Lower leg skin (tissue), 4 donors: ENCODE data around the gene ELFN1. TPM values are rescaled to one million over a fixed set of nuclear protein-coding genes. Genes with fewer than 3 reads are reported as not detected.

Source experiments
- DNase-seq, 2 donors: peaks; one replicate each; pipeline ENCODE4 v3.0.0-alpha.2; 2019; ENCODE audit warnings: low spot score in 2 of 2
- H3K4me3 ChIP-seq: fragments of 200-600 bp; sonication (generic); 2 replicates; pipeline ENCODE4 v1.5.1; 2017; ENCODE audit warnings: mild to moderate bottlenecking, low read depth; ENCODE audit not compliant: poor library complexity, severe bottlenecking
- POLR2A ChIP-seq, 2 donors: fragments of 450-650 bp; IDR thresholded peaks; one replicate each; pipeline ENCODE4 v1.6.1; 2016 to 2017; ENCODE audit warnings: antibody characterized with exemption in 2 of 2, mild to moderate bottlenecking in 1 of 2, moderate library complexity in 1 of 2
- WGBS, 2 donors: methylation state at CpG; one replicate each; pipeline ENCODE4 v1.1.5; 2018; 5-methylcytosine and 5-hydroxymethylcytosine counted together
- intact Hi-C: fragments of 100-400 bp; cut with DNase I; formaldehyde crosslinking; loops from one replicate; pipeline ENCODE4 v1.15.0; 2023; ENCODE audit warnings: low total_unique reads
- total RNA-seq, 4 donors: library from RNA; depleted of rRNA; stranded (reverse); fragments of >200 nt; gene quantifications; one replicate each; pipeline ENCODE4 v1.1.0, GENCODE V29; 2016
- TF ChIP-seq, protein P1 (sequence below), 3 donors: fragments of 450-650 bp; IDR thresholded peaks; one replicate each; pipeline ENCODE4 v1.5.1; 2016; ENCODE audit warnings: antibody characterized with exemption in 3 of 3, mild to moderate bottlenecking in 3 of 3, moderate library complexity in 2 of 3

The ELFN1 gene
- total RNA-seq, 4 donors from 2014 or later = 1.2 to 2.6 (median 1.8) TPM

DNA sequence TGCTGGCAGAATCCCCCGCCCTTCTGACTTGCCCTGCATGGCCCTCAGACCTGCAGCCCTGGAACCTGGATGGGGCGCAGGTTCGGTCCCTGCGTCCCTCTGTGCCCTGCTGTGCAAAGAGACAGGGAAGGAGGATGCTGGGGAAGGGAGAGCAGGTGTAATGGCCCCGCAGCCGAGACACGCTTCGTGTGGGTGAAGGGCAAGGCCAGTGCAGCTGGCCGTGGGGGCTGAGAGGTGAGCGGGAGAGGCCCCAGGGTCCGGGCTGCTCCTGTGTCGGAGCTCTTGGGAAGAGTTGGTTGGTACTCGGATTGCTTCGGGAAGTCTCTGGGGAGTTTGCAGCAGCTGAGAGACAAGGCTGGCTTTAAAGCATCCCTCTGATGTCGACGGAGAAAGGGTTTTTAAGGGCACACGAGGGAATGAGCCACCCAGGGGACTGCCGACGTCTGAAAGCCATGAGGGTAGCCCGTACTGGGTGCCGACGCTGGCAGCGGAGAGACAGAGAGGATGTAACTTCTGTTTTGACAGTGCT is 6.5 kb downstream of the ELFN1 start:
- peak in 1 of 2 donors; percentile 65 for DNase-seq
- H3K4me3 ChIP-seq = no peak overlapping the region
- no peak for TF ChIP-seq POLR2A (IDR thresholded peaks at IDR 0.05)
- TF ChIP-seq, protein P1, sequence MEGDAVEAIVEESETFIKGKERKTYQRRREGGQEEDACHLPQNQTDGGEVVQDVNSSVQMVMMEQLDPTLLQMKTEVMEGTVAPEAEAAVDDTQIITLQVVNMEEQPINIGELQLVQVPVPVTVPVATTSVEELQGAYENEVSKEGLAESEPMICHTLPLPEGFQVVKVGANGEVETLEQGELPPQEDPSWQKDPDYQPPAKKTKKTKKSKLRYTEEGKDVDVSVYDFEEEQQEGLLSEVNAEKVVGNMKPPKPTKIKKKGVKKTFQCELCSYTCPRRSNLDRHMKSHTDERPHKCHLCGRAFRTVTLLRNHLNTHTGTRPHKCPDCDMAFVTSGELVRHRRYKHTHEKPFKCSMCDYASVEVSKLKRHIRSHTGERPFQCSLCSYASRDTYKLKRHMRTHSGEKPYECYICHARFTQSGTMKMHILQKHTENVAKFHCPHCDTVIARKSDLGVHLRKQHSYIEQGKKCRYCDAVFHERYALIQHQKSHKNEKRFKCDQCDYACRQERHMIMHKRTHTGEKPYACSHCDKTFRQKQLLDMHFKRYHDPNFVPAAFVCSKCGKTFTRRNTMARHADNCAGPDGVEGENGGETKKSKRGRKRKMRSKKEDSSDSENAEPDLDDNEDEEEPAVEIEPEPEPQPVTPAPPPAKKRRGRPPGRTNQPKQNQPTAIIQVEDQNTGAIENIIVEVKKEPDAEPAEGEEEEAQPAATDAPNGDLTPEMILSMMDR (IDR thresholded peaks at IDR 0.05) = no peak
- WGBS, 2 donors = 79% methylated on average over 23 of the region's 23 CpGs
- intact Hi-C loops = no loop called here

DNA sequence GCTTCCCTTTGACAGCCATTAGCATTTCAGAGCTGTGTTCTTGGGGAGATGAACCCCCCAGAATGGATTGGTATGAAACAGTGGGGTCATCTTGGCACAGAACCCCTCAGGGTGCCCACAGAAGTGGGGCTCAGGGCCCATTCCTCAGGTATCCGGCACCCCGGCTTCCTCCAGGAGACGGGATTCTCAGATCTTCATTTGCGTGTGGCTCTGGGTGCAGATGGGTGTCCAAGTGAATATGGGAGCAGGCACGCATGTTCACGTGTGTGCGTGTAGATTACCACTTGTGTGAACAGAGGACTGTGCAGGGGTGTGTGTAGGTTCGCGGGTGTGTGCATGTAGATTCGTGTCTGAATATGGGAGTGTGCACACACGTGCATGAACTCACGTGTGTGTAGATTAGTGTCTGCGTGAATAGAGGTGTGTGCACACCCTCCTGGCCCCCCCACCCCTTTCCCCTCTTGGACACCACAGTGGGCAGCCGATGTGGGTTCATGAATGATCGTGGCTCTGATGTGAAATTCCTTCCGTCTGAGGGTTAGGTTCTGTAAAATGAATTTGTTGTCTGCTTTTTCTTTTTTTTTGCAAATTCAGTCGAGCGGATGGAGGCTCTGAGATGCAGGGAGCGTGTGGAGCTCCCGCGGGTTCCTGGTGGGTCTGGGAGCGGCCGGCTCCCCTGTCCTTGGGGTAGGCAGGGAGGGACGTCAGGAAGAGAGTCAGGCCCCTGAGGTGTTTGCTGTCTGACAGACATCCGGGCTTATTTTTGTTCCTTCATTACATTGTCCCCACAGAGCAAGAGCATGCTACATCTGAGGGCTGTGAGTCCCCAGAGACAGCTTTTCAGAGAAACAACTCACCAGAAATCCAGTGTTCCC is 7.4 kb downstream of the ELFN1 start:
- H3K4me3 ChIP-seq = no peak overlapping the region
- WGBS, 2 donors = 72 to 77% methylated on average over 25 of the region's 25 CpGs
- TF ChIP-seq POLR2A (IDR thresholded peaks at IDR 0.05) = no peak
- TF ChIP-seq, protein P1 (IDR thresholded peaks at IDR 0.05) = no peak
- intact Hi-C loops = no loop called here
- DNase-seq = peak in 1 of 2 donors; percentile 66

DNA sequence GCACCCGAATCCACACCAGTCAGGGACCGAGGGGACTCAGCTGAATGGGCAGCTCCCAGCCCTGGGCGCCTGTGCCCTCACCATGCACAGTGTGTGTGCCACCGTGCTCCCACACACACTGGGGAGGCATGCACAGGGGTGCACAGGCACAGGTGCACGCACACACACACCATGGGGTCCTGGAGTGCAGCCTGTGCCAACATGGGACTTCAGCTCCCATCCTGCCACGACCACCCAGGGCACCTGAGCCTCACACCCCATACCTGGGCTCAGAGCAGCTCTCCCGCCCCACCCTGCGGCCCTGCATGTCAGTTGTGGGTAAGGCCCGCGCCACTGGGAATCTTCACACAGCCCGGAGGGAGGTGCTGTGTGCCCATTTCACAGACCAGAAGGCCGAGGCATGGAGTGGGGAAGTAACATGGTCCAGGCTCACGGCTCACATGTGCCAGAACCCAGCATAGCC is 8.0 kb downstream of the ELFN1 start:
- 92 to 93% methylated on average over 11 to 13 of the region's 13 CpGs for WGBS, 2 donors
- intact Hi-C loops = no loop called here
- no peak overlapping the region for H3K4me3 ChIP-seq
- peak in 1 of 2 donors; percentile 70 for DNase-seq
- TF ChIP-seq POLR2A (IDR thresholded peaks at IDR 0.05) = no peak
- TF ChIP-seq, protein P1 (IDR thresholded peaks at IDR 0.05) = no peak

DNA sequence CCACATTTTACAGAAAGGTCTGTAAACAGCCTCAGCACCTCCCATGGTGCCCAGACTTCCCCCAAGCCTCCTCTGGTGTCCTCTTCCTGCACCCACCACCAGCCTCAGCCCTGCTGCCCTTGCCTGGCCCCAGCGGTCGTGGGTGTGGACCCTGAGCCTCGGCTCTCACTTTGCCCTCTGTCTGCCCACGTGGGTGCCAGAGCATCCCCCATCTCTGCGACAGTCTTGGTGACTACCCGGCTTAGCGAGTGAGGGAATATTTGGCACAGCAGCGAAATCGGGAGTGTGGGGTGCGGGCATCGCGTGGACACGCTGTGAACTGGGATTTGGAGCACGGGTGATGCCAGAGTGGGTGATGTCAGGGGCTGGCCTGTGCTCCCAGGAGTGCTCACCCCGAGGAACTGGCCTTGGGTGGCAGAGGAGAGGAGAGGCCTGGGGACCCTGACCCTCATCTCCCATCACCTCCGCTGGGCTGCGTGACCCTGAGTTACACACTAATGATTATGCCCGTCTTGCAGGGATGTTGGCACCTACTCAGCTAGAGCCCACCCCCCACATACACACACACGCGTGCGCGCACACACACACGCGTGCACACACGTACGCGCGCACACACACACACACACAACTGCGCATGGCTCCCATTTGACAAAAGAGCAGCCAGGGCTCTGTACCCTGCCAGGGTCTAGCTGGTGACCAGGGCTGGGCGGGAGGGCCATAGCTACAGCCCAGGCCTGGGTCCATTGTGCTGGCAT is 8.7 kb downstream of the ELFN1 start:
- intact Hi-C loops = no loop called here
- TF ChIP-seq POLR2A (IDR thresholded peaks at IDR 0.05) = no peak
- TF ChIP-seq, protein P1 (IDR thresholded peaks at IDR 0.05) = no peak
- peak in 1 of 2 donors; percentile 70 for DNase-seq
- H3K4me3 ChIP-seq = no peak overlapping the region
- 89 to 90% methylated on average over 19 to 30 of the region's 30 CpGs for WGBS, 2 donors

DNA sequence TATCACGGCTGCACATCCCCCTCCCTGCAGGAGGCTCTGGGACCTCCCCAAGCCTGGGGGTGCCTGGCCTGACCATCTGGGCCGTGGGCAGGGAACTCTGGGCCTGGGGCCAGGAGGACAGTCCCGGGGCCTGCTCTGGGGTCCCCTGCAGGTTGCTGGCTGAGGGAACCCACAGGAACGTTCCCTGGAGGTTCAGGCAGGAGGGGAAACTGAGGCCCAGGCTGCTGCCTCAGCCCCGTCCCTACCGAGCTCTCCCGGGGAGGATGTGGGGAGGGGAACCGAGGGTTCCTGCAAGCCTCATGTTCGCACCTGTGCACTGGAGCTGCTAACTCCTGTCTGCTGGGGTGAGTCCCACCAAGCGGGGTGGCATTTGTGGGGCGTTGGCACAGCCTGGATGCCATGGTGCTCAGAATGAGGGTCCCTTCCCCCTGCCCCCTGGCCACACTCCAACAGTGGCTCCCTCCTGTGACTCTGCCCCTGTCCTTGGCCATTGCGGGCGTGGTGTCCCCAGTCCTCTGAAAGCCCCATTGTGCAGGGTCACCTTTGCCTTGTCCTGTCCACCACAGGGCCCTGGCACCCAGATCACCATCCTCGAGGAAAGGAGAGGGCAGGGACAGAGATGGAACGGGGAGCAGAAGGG is 9.4 kb downstream of the ELFN1 start:
- 82 to 86% methylated on average over 15 of the region's 15 CpGs for WGBS, 2 donors
- intact Hi-C loops = no loop called here
- TF ChIP-seq POLR2A (IDR thresholded peaks at IDR 0.05) = no peak
- TF ChIP-seq, protein P1 (IDR thresholded peaks at IDR 0.05) = no peak
- DNase-seq = peak in 1 of 2 donors; percentile 72
- no peak overlapping the region for H3K4me3 ChIP-seq
